ENCODE results near the gene MAPK12.
"Not testable (repeated sequence)": the region's sequence is repeated elsewhere in the genome, so short reads cannot be mapped to it uniquely, and the experiment has no call there.

Gene MAPK12

DNA sequence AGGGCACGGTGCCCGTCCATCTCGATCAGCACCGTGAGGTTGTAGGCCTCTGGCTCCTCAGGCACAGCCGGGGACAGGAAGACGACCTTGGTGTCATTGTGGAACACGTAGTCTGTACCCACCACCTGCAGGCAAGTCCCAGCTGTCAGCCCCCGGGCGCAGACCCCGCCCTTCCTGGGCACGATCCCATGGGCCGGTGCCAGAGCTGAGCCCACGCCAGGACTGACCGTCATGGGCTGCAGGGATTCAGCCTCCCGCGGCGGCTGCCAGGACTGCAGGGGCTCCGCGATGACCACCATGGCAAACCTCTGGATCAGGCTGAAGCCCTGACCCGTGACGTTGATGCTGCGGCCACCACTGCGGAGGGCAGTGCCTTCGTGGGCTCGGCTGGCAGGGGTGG, 20.5 kb upstream of the MAPK12 start:
- no peak for DNase-seq

DNA sequence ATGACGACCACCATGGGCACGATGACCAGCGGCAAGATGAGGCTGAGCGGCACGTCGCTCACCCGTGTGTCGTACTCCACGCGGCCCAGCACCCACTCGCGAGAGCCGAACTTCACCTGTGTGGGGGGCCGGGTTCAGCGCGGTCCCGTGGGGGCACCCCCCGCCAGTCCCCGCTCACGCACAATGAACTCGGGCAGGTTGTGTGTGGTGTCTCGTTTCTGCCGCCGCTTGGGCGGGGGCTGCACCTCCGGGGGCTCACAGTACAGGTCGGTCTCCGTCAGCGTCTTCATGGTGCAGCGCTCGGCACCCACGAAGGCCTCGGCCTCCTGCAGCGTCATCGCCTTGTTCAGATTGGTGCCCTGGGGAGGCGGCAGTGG, 19.9 kb upstream of the MAPK12 start:
- no peak for DNase-seq

DNA sequence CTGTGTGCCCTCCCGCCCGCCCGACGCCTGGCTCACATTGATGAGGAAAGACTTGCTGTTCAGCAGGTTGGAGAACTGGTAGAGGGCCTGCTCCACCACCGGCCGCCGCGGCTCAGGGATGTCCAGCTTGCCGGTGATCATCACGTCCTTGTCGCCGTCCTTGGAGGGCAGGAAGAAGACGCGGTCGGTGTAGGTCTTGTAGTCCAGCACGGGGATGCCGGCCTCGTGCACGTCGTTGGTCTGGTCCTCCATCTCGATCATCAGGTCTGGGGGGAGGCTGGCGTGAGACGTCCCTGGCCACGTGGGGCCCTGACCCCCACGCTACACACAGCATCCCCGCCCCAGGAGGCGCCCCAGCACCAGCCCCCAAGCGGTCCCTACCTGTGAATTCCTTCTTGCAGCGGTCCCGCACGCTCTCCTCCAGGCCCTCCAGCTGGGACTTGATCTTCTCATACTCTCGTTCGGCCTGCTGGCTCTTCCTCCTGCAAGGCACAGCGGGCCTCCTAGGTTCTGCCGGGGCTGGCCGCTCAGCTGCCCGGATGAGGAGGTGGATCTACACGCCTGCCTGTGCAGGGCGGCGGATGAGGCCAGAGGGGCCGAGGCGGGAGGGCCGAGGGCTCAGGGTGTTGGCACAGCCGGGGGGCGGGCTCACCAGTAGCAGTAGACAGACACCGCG, 19.4 kb upstream of the MAPK12 start:
- no peak for DNase-seq

DNA sequence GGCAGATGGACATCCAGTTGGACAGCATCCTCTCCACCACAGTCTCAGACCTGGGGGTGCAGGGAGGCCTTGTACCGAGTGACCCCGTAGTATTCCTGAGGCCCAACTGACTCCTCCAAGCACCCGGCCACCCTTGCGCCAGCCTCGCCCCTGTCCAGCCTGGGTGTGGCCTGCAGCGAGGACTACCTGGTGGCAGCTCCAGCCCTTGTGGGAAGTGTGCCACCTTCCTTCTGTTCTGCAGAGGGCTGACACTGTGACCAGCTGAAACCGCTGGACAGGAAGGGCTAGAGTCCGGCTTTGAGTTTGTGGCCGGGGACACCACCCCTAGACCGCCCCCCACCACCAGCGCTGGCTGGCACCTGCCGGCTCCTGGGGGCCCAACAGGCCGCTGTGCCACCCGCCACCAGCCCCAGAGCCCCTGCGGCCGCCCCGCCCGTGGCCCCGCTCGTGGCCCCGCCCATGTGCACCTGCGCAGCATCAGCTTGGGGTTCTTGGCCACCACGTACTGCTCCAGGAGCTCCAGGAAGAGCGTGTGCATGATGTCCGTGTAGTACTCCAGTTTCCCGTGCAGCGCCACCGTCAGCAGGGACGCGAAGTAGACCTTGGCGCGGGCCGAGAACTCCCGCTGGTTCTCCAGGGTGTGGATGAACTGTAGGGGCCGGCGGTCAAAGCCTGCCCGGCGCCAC, 18.7 kb upstream of the MAPK12 start:
- DNase-seq: no peak

DNA sequence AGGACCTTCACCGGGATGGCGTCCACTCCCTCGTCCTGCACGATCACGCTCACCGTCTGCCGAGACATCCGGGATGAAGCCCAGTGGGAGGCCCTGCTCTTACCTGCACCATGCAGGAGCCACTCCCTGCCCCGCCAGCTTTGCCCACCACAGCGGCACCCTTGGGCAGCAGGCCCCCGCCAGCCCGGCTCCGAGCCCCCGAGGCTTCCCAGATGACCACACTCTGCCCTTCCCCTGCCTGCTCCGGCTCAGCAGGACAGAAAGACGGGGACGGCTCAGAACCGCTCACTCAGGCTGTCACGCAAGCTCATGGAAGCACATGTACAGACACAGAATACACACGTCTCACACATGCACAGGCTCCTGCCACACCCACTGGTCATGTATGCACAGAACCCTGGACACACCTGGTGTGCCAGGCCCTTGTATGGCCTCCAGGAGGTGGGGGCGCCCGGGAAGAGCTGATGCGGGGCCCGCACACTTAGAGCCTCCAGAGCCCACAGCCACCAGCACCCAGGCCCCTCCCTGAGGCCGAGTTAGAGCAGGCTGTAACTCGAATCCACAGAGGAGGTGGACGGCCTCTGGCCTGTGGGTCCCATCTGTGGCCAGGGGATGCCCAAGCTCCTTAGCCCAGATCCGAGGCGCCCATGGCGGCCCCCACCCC, 17.6 kb upstream of the MAPK12 start:
- no peak for DNase-seq

DNA sequence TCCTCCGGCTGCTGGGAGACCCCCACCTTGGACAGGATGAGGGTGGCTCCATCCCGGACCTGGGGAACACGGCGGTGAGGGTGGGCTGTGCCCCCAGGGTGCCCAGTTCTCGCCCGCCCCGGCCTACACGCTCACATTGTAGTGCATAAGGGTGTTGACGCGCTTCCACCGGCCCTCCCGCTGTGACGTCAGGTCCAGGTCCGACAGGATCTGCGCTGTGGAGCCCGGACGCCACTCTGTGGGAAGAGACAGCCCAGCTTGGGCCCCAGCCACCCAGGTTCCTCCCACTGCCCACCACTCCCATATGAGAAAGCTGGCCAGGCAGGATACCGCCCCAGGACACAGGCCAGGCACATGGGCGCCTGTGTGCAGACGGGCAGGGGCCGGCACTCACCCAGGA, 17.0 kb upstream of the MAPK12 start:
- DNase-seq: no peak

DNA sequence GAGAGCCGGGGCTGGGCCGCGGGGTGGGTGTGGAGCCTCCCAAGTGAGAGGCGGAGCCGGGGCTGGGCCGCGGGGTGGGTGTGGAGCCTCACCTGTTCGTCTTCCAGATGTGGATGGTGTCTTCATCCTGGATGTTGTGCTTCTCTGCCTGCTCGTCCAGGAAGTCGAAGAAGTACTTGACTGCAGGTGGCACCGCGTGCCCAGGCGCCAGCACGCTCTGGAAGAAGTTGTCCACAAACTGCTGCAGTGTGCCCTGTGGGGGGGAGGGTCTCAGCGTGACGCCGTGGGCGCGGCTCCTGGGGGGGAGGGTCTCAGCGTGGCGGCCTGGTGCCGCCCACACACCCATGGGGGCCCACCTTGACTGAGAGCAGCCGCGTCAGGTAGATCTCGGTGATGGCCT, 16.3 kb upstream of the MAPK12 start:
- DNase-seq: no peak

DNA sequence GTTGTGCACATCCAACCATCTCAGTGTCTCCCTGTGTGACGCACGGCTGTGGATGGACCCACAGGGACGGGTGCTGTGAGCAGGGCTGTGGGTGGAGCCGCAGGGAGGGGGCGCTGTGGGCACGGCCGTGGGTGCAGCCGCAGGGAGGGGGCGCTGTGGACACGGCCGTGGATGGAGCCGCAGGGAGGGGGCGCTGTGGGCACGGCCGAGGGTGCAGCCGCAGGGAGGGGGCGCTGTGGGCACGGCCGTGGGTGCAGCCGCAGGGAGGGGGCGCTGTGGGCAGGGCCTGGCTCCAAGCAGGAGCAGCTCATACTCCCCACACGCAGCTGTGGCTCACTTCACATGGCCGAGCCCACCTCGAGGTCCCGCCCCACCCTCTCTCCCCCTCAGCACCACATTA, 14.7 kb upstream of the MAPK12 start:
- DNase-seq: peak in 4 of 5 experiments; percentile 27 to 92 (median 48)

DNA sequence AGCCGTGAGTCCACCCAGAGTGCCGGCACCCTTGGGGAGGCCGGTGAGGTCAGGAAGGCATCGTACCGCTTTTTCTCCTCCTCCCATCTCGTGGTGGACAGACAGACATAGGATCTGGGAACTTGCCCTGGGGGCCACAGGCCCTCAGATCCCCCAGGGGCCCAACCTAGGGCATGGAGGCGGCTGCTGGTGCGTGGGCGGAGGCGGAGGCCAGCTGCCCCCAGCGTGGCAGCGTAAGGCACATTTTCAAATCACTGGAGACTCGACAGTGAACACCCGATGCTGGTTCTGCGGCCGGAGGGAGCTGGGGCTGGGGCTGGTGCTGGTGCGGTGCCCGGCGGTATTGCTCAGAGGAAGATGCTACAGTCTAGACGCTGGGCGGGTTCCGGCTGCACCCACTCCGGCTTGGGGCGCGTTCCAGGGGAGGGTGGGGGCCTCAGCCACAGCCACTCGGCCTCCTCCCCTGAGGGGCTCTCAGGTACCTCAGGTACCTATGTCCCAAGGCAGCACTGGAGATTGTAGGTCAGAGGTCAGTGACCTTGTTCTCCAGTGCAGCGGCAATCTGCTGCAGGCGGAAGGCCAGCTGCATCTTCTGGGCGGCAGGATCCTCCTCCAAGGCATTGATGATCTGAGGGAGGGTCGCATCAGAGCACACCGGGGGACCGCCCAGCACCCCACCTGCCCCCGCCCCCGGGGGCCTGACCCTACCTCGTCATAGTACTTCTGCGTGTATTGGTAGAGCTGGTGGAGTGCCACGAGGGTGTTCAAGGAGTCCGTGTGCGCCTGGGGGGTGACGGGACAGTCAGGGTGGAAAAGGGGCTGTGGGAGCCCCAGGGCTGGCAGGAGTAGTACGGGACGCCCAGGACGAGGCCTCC, 13.9 kb upstream of the MAPK12 start:
- DNase-seq: no peak

DNA sequence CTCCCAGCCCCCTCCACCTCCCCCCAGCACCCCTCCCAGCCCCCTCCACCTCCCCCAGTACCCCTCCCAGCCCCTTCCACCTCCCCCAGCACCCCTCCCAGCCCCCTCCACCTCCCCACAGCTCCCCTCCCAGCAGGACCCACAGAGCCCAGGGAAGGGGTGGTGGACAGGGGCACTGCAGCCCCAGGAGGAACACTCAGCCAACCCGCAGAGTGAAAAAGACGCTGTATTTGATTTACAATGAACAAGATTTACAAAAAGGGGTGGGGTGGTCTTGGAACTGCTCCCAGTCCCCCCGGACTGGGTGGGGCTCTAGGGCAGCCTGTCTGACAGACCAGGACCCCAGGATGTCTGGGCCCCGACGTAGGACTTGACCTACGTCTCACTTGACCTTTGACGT, 13.3 kb upstream of the MAPK12 start:
- no peak for DNase-seq

DNA sequence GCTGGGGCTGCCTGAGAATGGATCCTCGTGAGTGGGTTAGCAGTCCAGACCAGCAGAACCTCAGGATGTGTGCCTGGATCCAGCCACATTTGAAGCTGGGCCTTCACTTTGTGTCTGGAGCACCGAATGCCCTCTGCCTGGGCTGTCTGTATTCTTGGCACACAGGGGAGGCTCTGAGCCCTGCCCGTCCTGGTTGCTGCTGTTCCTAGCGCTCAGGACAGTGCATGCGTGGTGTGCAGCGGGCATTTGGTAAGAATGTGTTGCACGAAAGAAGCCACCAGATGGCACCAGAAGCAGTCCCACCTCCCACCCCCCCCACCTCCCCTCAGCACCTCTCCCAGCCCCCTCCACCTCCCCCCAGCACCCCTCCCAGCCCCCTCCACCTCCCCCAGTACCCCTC, 12.8 kb upstream of the MAPK12 start:
- peak in 1 of 5 experiments; percentile 70 for DNase-seq

DNA sequence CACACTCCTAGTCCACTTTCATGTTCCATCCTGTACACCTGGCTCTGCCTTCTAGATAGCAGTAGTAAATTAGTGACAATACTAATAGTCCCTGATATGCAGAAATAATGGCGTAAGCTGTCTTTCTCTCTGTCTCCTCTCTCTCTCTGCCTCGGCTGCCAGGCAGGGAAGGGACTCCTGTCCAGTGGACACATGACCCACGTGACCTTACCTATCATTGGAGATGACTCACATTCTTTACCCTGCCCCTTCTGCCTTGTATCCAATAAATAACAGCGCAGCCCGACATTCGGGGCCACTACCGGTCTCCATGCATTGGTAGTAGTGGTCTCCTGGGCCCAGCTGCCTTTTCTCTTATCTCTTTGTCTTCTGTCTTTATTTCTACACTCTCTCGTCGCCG, 12.3 kb upstream of the MAPK12 start:
- DNase-seq: not testable (repeated sequence)

DNA sequence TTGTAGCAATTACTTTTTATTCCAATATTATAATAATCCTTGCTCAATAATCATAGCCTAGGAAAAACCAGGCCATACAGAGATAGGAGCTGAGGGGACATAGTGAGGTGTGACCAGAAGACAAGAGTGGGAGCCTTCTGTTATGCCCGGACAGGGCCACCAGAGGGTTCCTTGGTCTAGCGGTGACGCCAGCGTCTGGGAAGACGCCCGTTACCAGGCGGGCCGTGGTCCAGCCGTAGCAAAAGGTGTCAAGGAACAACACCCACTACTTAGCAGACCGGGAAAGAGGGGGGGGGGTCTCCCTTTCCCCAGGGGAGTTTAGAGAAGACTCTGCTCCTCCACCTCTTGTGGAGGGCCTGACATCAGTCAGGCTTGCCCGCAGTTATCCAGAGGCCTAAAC, 11.9 kb upstream of the MAPK12 start:
- DNase-seq: not testable (repeated sequence)

DNA sequence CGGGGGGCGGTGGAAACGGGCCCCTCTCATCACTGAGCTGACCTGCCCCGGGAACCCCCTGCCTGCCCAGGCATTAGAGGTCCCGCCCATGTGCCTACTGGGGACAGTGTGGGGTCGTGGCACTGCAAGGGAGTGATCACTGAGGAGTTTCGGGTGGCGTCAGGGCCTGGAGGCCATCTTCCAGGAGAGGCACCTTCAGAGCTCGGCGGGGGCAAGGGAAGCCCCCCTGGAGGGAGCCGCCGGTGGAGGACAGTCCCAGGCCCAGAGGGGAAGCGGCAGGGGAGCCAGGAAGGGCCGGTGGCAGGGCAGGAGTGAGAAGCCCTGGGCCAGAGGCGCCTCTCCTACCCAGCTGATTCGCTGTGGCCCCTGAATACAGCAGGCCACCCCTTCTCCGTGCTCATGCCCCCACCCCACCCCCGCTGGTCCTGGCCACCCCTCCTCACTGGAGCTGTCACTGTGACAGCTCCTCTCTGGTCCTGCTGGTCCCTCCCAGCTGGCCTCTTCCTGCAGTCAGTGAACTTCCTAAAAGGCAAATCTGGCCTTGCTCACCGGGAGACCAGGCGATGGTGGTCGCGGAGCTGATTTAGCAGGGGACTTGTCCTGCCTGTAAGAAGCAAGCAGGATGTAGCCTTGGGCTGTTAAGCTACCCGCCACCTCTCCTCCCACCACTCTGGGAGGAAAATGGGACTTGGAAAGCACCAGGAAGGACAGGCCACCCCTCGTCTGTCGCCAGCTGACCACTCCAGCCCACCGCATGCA, 10.7 kb upstream of the MAPK12 start:
- DNase-seq: no peak

DNA sequence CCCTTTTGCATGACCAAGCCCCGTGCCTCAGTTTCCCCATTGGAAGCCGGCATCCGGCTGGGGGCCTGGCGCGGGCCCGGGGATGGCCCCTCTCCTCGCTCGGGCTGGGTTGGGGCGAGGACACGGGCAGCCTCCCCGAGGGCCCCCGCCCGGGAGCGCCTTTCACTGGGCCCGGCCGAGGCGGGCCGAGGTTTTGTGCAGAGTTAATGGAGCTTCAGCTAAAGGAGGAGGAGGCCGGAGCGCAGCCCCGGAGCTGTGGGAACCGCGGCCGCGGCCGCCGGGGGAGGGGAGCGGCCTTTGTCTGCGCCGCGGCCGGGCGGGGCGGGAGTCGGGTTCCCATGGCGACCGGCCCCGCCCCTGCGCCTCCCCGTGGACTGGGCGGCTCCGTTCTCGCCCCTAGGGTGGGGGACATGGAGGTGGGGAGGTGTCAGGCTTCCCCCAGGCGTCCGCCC, 10.1 kb upstream of the MAPK12 start:
- DNase-seq: peak; percentile 33 to 53 (median 41)

DNA sequence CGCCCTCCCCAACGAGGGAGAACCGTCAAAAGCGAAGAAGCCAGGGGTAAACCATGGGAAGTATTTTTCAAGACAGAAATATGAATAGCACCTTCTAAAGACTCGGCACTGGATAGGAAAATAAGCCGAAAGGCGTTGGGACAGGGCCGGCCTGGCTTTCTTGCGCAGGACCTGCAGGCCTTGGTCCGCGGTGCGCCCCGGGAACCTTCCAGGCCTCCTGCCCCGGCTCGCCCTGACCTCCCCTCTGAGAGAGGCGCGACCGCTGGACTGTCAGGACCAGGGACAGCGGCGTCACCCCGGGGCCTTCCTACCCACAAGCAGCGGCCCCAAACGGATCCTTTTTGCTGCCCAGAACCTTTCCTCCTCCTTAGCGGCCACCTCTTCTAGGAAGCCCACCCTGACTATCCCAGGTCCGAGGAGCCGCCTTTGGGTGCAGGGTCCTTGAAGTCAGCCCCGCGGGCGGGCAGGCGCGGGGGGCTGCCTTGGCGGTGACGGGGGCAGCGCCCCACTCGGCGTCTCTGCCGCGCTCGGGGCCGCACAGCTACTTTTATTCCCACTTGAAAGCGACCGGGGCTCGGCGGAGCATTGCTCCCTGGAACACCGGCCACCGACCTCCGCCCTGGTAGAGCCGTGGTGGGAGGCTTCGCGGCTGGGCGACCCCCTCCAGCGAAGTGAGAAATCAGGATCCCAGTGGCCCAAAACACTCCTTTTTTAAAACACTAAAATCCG, 9.3 kb upstream of the MAPK12 start:
- DNase-seq: peak; percentile 43 to 62 (median 56)

DNA sequence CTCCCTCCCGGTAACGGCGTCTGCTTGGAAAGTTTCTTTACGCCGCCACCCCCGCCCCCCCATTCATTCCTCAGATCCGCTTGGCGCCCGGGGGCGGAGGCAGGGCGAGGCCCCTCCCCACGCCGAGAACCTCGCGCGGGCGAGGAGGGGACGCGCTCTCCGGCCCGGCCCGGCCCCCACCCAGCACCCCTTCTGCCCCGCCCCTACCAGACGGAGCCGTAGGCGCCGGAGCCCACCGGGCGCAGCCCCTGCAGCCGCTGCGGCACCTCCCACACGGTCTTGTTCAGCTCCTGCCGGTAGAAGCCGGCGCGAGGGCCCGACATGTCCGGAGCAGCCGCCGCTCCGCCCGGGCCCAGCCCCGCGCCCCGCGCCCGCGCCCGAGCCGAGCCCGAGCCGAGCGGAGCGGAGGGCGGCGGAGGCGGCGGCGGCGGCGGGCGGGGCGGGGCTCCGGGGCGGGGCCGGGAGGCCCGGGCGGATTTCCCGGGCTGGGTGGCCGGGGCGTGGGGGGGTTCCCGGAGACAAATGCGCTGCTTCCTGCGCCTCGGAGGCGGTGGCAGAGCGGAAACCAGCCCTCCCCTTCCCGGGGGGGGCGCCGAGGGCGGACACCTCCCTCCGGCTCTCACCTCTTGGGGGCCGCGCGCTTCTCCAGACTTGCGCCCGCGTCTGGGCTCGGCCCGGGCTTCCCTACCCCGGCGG, 8.6 kb upstream of the MAPK12 start, which contains the start of gene MAPK11:
MAPK11 (minus strand) TSS at position 411 of the 696 bp plus-strand sequence; CDS start at position 323, 88 bp downstream.
- peak; percentile 51 to 74 (median 69) for DNase-seq

DNA sequence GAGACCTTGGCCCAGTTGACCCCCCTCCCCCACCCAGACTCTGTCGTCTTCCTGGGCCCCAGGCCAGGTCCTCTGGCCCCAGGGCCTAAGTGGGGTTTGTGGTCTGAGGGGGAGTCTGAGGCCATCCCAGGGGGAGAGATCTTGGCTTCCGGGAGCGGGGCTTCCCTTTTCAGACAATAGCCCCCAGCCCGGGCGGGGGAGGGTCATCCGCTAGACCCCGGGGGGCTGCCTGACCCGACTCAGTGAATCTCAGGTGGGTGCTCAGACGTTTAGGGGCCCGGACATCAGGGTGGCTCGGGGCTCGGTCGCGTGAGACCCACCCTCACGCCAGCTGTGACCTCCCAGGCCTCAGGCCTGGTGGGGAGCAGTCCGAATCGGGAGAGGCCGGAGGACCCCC, 8.1 kb upstream of the MAPK12 start:
- DNase-seq: no peak

DNA sequence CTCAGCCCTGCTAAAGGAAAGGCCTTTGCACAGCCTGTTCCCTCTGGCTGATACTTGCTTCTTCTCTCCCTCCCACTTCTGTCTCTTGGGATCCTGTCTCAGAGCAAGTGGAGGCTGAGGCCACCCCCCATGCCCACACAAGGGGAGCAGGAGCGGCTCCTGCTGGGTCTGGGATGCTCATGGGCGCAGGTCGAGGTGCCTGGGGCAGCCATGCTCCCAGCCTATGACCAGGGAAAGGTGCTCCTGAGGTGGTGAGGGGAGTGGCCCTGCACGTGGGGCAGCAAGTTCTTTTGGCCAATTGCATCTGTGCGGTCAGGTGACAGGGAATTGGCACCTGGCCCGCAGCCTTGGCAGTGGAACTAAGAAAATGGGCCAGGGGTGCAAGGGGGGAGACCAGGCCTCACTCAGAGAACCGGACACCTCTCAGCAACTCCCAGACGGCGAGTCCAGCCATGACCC, 7.2 kb upstream of the MAPK12 start:
- DNase-seq: no peak

DNA sequence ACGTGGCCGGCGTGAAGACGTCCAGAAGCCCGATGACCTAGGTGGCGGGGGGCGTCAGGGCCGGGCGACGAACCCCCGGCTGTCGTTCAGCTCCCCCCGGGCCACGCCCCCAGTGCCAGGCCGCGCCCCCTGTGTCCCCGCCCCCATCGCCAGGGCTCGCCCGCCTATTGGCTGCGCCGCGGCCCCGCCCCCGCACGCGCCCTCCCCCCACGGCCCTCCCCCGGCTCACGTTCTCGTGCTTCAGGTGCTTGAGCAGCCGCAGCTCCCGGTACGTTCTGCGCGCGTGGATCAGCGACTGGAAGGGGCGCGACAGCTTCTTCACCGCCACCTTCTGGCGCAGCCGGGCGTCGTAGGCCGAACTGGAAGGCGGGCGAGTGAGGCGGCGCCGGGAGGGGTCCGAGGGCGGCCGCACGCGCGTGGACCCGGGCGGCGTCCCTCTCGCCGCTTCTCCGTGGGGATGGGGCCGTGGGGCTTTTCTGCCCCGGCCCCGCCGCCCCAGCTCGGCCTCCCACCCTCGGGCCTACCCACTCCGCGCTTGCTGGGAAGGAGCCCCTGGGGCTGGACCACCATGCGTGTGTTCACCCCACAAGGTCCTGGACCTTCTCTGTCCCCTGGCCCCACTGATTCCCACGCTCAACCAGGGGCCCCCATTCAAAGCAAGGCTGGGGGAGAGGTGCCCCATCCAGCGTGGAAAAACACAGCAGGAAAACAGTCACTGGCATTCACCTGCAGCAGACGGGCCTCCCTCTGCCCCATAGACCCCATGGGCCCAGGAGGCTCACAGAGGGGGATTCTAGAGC, 6.3 kb upstream of the MAPK12 start:
- DNase-seq: peak in 4 of 5 experiments; percentile 42 to 61 (median 51)

Measured in T-helper 2 cell (primary cell).